ENCODE data around the gene SLC22A12.

Gene SLC22A12

DNA sequence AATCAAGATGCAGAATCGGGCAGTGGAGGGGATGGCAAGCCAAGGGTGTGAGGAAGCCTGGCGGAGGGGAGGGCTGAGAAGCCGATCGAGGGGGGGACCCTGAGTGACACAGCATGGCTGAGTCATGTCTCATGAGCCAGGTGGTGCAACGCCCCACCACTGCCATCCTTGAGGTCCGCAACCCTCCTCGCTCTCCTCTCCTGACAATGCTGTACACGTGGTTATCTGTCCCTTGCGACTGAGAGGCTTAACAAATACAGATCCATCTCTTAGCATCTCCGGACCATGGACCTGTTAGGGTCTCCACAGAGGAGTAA, 14.2 kb downstream of the SLC22A12 start:
- DNase-seq (ENCODE audit: low spot score) = no peak

- DNase-seq (ENCODE audit: low spot score) = no peak
These were observed 14.9 kb downstream of the SLC22A12 start for GRCh38 chr11:64605656-64606585.

- no peak for DNase-seq (ENCODE audit: low spot score)
These were observed 15.9 kb downstream of the SLC22A12 start for GRCh38 chr11:64606796-64607380.

- DNase-seq (ENCODE audit: low spot score) = no peak
These were observed 16.5 kb downstream of the SLC22A12 start for GRCh38 chr11:64607381-64607985.

GRCh38 chr11:64608046-64608445, 17.0 kb downstream of the SLC22A12 start:
- DNase-seq (ENCODE audit: low spot score) = no peak

DNA sequence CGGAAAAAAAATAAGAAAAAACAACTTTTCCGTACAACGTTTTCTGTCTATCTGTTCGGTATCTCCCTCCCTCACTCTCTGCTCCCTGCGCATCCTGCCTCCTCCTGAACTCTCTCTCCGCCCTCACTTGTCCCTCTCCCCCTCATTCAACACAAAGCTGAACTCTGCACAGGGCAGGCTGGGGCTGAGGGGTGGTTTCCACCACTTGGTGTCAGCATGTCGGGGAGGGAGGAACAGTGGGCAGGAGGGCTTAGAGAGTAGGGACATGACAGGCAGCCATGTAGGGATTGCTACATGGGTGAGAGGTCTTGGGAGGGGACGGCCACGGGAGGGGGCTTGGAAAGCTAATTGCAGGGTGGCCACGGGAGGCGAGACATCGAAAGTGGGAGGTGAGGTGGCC, 17.6 kb downstream of the SLC22A12 start:
- no peak for DNase-seq (ENCODE audit: low spot score)

- DNase-seq (ENCODE audit: low spot score) = no peak
These were observed 18.5 kb downstream of the SLC22A12 start for GRCh38 chr11:64609436-64610047.

DNA sequence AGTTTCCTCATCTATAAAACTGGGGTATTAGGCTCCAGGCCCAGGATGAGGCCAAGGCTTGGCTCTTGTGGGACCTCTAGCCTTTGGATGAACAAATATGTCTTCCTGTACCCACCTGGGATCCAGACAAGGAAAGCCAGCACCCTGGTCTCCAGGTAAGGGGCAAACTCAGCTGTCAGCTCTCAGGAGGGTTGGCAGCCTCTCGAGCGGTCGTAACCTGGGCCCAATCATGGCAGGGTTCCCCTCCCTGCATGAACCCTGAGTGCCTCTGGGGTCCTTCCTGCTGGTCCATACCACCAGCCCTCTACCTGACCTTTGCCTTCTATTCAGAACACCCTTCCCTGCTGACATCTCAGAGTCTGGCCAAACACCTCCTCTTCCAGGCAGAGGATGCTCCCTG, 19.6 kb downstream of the SLC22A12 start:
- no peak for DNase-seq (ENCODE audit: low spot score)

DNA sequence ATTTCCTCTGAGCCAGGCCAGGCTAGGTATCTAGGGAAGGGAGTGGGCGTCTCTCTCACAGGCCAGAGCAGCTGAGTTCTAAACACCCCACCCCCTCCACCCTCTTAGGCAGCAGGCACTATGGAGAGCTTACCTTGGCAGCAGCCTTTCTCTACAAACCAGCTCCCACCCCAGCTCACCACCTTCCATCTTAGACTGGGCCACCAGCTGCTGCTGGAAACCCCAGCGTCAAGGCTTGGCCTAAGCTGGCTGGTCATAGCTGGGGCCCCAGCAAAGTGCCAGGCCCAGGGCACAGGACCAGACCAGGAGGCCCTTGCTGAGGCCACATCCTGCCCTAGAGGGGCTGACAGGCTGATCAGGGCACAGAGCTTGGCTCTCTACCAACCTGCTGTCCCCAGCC, 20.2 kb downstream of the SLC22A12 start:
- no peak for DNase-seq (ENCODE audit: low spot score)

DNA sequence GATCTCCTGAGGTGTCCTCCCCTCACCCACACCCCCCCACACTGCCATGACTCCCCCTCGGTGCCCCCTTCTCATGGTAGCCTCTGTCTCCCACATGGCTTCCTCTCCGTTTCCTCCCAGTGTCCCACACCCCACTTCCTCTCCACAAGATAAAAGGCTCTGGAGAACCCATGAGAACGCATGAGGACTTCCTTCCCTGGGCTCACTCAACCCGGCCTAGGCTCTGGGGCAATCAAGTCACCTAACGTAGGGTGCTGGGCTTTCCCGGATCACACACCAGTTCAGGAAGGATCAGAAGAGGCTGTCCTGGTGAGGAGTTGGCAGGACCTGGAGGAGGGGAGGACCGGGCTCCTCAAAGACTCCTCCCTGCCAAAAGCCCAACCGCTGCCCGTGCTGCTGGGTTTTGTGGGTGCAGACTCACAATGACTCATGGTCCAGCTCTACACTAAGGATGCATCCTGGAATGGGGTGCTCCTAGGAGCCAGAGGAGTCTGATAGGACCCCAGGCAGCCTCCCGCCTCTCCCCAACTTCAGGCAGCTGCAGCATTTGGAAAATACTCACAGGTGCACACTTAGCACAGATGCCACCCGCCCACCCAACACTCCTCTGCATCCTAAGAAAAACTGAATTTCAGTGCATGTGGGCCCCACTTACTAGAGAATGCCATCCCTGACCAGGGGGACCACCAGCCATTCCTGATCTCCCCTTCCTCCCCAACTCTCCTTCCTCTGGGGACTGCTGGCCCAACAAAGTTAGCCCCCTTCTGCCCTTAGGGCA, 21.0 kb downstream of the SLC22A12 start:
- DNase-seq (ENCODE audit: low spot score) = no peak

DNA sequence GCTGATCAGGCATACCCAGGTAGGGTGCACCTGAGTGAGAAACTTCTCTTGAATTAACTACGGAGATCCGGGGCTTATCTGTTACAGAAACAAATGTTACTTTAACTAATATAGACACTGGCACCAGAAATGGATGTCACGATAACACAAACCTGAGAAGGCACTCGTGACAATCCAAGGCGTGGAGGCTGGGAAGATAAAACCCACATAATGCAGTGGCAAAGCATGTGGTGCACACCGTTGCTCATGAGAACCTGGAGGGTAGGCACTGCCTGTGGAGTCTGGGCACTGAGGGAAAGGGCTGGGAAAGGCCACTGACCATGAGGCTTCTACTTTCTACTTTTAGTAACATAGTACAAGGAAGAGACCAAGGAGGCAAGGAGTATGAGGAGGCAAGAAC, 22.6 kb downstream of the SLC22A12 start:
- DNase-seq (ENCODE audit: low spot score) = no peak

DNA sequence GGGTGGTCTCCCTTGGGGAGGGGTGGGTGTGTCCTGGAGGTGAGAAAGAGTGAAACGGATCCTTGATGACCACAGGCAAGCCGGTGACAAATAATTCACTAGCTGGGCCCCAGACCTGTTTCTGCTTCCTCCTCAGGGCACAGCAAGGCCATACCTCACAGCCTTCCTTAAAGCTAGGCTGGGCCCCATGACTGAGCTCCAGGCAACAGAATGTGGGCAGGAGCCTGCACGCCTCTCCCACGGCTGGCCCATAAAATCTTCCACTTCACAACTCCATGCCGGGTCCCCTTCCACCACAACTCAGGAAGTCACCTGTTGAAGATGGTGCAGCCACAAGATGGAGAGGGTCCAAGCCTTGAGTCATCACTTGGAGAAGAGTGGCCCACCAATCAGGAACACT, 23.9 kb downstream of the SLC22A12 start:
- no peak for DNase-seq (ENCODE audit: low spot score)

GRCh38 chr11:64616817-64617216, 25.8 kb downstream of the SLC22A12 start:
- no peak for DNase-seq (ENCODE audit: low spot score)

DNA sequence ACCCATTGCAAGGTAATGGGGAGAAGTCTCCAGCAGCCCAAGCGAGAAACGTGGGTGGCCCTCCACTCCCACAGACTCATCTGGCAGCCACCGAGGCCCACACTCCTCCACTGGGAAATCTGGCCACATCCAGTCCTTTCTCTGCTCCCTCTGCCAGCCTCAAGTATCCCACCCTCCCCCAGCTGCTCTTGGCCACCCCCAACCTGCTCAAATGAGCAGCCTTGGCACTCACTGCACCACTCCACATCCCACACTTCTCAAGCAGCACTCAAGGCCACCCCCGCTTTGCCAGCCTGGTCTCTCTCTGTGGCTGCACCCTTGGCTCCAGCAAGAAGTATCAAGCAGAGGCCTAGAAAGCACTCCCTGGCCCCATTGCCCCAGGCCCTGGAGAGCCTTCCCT, 28.2 kb downstream of the SLC22A12 start:
- DNase-seq (ENCODE audit: low spot score) = no peak

DNA sequence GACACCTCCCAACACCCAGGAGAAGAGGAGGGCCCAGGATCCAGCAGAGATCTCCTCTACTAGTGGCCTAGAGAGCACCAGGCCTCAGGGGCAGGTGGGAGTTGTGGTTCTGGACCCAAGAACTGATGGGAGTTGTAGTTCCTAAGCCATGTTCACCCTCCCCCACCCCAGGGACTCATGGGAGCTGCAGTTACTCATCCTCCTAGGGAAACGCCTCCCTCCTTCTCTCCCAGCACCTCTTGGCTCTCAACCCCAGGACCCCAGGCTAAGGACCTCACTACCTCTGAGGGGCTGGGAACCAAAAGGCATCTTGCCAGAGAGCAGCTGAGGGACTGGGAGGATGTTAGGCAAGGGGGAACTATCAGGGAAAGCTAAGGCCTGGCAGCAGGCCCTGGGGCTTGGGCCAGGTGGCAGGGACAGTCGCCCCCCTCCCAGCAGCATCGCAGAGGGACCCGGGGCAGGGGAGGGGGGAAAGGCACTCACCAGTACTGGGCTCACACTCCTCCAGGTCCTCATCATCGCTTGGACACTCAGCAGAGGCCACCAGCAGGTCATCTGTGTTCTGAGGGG, 28.9 kb downstream of the SLC22A12 start:
- peak; percentile 50 for DNase-seq (ENCODE audit: low spot score)

DNA sequence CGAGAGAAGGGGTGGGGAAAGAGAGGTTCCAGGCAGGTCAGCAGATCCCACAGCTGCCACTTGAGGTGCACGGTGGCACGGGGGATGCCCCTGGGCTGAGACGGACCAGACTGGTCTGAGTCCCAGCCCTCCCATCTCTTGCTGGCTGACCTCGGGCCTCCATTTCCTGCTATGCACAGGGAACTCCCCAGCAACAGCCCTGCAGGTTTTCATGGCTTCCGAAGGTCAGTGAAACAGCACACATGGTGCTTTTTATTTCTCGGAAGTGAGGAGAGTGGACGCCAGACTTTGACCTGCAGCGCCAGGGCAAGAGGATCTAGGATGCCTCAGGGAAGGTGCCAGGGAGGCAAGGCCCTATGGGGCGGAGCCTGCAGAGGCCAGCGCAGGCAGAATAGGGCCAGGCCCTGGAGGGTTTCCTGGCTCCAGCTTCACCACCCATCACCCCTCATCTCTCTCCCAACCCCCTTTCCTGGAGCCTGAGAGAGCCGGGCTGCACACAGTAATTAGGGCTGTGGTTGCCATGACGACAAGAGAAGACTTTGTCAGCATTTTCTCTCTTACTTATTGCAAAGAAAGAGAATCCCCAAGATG, 29.5 kb downstream of the SLC22A12 start:
- DNase-seq (ENCODE audit: low spot score) = no peak

DNA sequence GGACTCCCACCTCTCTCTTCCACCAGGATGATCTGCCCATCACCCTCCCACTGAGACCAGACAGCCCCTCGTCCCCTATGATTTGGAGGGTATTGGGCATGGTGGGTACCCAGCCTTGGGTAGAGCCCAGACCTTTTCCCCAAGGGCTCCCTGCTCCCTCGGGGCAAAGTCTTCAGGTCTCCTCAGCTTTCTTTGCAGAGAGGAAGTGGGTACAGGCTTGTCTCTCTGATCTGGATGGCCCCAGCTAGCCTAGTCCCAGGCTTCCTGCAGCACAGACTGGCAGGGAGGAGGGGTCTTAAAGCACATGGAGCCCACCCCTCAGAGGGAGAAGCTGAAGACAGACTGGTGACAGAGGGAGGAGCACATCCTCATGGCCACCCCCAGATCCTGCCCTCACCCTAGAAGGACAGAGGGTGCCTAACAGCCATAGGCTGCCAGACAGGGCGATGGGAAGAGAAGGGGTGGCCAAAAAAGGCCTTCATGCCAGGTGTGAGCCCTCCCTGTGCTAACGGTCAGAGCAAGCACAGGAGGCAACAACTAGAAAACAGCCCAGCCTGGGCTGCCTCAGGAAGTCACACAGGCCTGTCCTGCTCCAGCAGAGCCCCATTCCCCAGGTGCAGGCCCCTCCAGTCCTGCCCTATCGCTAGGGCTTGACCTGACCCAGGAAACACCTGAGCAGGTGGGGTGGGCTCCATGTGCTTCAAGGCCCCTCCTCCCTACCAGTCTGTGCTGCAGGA, 30.4 kb downstream of the SLC22A12 start:
- DNase-seq (ENCODE audit: low spot score) = no peak

DNA sequence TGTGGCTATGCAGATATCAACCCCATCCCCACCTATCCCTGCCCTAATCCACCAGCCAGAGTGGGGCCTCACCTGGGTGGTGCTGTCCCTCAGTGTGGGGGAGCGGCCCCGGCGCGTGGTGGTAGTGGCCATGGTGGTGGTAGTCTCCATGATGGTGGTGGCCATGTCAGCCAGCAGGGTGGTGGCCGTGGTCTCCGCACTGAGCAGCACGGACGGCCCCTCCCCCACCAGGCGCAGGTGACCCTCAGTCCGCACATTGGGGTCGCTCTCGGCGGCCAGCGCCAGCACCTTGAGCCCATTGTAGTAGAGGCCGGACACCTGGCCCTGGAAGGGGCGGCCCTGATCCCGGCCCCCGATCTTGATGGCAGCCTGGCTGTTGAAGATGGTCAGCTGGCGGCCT, 31.7 kb downstream of the SLC22A12 start:
- DNase-seq (ENCODE audit: low spot score) = no peak

- no peak for DNase-seq (ENCODE audit: low spot score)
These were observed 34.0 kb downstream of the SLC22A12 start for GRCh38 chr11:64624883-64625481.

DNA sequence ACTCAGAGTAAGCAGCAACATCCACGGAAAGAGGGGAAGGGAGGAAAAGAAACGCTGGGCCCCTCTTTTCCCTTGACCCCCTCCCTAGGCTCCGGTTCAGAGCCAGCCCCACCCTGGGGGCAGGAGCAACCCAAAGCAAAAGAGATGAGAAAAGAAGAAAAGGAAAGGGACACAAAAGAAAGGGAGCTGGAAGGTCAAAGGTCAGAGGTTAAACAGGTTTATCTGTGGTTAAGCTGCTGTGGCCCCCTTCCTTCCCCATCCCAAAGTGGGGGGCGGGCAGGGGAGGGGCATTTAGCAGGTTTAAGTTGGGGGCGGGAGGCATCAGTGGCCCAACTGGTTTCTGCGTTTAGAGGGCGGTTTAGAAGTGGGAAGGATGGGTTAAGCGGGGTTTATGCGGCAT, 35.6 kb downstream of the SLC22A12 start:
- DNase-seq (ENCODE audit: low spot score) = no peak
